ENCODE measurements around the gene SERTAD3. TPM values are rescaled to one million over a fixed set of nuclear protein-coding genes. Genes with fewer than 3 reads are reported as not detected.

The SERTAD3 gene
- total and polyA plus RNA-seq, 2 of the 8 experiments (the other 6 are each of a cell fraction or from before 2014, with no cell fraction given): 15.1 to 32.1 TPM

DNA sequence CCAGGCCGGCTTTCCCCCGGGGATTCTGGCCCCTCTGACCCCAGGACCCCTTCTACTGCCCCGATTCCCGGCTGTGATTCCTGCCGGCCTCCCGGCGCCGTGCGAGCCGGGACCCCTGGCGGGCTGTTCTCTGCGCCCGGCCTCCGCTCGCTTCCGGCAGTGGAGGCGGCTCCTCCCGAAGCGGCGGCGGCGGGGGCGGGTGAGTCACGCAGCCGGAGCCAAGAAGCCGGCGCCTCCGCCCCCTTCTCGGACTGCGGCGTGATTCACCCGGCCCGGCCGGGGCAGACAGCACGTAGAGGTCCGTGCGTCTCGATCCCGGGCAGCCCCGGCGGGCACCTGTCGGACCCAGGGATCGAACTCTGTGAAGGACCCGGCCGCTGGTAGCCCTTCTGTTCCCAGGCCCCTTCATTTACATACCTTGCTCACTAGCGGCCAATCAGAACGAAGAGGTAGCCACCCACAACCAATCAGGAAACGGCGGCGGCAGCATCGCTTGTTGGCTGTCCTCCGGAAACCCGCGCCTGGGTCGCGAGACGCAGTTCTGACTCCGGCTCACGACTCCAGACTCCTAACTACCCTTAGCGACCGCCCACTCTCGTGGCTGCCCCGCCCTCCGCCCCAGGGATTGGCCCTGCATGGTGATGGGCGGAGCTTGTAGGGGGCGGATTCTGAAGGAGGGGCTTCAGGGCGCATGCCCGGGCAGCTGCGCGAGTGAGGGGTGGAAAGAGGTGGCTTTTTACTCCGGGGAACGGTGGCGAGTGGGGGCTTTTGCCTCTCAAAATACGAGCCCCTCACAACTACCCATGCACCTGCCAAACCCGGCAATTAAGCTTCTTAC is 18.5 kb downstream of the SERTAD3 start, which contains the start of gene SERTAD1 (continued):
- TF ChIP-seq BRCA1 (IDR thresholded peaks at IDR 0.05; ENCODE audit: low read depth, low read length) (0 out of 2 replicates have a peak, but pooled peaks have one; percentile 4), POLR2A (IDR thresholded peaks at IDR 0.05; ENCODE audit: control extremely low read depth in 1 of 2, low read depth in 2 of 2, low read length in 2 of 2) (peak; percentile 92 to 96), RNF2 (IDR thresholded peaks at IDR 0.05; ENCODE audit: borderline replicate concordance, low read depth, low read length, missing control alignments, poor library complexity, severe bottlenecking) (no peak), TAF7 (optimal IDR thresholded peaks at IDR 0.05; ENCODE audit: borderline replicate concordance, low read depth, low read length) (peak; percentile 64)
- TF ChIP-seq, protein P1, sequence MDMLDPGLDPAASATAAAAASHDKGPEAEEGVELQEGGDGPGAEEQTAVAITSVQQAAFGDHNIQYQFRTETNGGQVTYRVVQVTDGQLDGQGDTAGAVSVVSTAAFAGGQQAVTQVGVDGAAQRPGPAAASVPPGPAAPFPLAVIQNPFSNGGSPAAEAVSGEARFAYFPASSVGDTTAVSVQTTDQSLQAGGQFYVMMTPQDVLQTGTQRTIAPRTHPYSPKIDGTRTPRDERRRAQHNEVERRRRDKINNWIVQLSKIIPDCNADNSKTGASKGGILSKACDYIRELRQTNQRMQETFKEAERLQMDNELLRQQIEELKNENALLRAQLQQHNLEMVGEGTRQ (IDR thresholded peaks at IDR 0.05; ENCODE audit: low read length): no peak
